Loucy (cell line): Measurements from ENCODE around the gene SLC5A11.

ENCODE experiments used
- CTCF ChIP-seq: fragments of 200-600 bp; sonication (generic); conservative IDR thresholded peaks from 2 replicates; pipeline ENCODE4 v1.5.1; 2014; ENCODE audit warnings: mild to moderate bottlenecking, antibody characterized with exemption, low read length
- EZH2phosphoT487 ChIP-seq: fragments of 200-600 bp; IDR thresholded peaks from 2 replicates; pipeline ENCODE4 v1.6.1; 2018; ENCODE audit warnings: antibody characterized with exemption, mild to moderate bottlenecking, moderate library complexity, borderline replicate concordance

GRCh38 chr16:24925163-24925562, 79.4 kb downstream of the SLC5A11 start:
- TF ChIP-seq CTCF (no peak), EZH2phosphoT487 (no peak)
